Measurements from ENCODE around the gene AMPH.

DNA sequence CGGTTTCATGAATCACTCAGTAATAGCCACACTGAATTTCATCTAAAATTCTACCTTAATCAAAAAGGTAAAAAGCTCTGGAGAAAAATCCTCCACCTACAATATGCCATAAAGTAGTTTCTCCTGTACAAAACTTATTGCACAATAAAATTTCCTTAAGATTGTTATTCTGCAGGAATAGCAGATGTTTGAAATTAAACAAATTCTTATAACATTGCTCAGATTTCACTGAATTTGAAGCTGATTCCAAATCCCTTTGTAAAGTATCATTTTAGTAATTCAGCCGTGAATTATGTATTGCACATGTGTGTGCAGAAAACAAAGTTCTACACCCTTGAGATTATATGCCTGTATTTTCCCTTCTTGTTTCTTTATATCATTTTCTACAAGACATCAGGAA is 123.8 kb downstream of the AMPH start:
- TF ChIP-seq, protein P1, sequence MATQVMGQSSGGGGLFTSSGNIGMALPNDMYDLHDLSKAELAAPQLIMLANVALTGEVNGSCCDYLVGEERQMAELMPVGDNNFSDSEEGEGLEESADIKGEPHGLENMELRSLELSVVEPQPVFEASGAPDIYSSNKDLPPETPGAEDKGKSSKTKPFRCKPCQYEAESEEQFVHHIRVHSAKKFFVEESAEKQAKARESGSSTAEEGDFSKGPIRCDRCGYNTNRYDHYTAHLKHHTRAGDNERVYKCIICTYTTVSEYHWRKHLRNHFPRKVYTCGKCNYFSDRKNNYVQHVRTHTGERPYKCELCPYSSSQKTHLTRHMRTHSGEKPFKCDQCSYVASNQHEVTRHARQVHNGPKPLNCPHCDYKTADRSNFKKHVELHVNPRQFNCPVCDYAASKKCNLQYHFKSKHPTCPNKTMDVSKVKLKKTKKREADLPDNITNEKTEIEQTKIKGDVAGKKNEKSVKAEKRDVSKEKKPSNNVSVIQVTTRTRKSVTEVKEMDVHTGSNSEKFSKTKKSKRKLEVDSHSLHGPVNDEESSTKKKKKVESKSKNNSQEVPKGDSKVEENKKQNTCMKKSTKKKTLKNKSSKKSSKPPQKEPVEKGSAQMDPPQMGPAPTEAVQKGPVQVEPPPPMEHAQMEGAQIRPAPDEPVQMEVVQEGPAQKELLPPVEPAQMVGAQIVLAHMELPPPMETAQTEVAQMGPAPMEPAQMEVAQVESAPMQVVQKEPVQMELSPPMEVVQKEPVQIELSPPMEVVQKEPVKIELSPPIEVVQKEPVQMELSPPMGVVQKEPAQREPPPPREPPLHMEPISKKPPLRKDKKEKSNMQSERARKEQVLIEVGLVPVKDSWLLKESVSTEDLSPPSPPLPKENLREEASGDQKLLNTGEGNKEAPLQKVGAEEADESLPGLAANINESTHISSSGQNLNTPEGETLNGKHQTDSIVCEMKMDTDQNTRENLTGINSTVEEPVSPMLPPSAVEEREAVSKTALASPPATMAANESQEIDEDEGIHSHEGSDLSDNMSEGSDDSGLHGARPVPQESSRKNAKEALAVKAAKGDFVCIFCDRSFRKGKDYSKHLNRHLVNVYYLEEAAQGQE (IDR thresholded peaks at IDR 0.05; ENCODE audit: insufficient replicate concordance, low read depth), result no peak
- TF ChIP-seq, protein P2, sequence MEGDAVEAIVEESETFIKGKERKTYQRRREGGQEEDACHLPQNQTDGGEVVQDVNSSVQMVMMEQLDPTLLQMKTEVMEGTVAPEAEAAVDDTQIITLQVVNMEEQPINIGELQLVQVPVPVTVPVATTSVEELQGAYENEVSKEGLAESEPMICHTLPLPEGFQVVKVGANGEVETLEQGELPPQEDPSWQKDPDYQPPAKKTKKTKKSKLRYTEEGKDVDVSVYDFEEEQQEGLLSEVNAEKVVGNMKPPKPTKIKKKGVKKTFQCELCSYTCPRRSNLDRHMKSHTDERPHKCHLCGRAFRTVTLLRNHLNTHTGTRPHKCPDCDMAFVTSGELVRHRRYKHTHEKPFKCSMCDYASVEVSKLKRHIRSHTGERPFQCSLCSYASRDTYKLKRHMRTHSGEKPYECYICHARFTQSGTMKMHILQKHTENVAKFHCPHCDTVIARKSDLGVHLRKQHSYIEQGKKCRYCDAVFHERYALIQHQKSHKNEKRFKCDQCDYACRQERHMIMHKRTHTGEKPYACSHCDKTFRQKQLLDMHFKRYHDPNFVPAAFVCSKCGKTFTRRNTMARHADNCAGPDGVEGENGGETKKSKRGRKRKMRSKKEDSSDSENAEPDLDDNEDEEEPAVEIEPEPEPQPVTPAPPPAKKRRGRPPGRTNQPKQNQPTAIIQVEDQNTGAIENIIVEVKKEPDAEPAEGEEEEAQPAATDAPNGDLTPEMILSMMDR (IDR thresholded peaks at IDR 0.05; ENCODE audit: insufficient read depth, low read length), result no peak

Measured in HL-60 (cell line).